ENCODE results near the gene FAM53A.

The FAM53A gene

GRCh38 chr4:1664141-1664540 is 20.0 kb downstream of the FAM53A start:
- DNase-seq (ENCODE audit: low read depth) = no peak
- TF ChIP-seq CTCF (conservative IDR thresholded peaks at IDR 0.05; ENCODE audit: low read depth, low read length) = no peak
- H3K4me3 ChIP-seq (ENCODE audit: low read depth, low read length) = no peak overlapping the region

DNA sequence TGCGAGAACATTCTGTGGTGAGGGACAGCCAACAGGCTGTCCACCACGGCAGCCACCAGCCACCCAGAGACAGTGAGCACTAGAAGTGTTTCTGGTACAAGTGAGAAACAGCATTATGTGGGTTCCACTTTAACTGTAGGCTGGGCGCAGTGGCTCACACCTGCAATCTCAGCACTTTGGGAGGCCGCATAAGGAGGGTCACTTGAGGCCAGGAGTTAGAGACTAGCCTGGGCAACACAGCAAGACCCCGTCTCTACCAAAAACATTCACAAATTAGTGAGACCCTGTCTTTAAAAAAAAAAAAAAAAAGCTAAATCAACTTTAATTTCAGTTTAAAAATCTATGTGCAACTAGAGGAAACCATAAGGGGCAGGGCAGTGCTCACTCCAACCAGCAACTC is 20.6 kb downstream of the FAM53A start:
- no peak for DNase-seq (ENCODE audit: low read depth)
- TF ChIP-seq CTCF (conservative IDR thresholded peaks at IDR 0.05; ENCODE audit: low read depth, low read length) = no peak
- H3K4me3 ChIP-seq (ENCODE audit: low read depth, low read length) = no peak overlapping the region

GRCh38 chr4:1661695-1662094 is 22.4 kb downstream of the FAM53A start:
- TF ChIP-seq CTCF (conservative IDR thresholded peaks at IDR 0.05; ENCODE audit: low read depth, low read length) = no peak
- H3K4me3 ChIP-seq (ENCODE audit: low read depth, low read length) = no peak overlapping the region
- DNase-seq (ENCODE audit: low read depth) = no peak

GRCh38 chr4:1660948-1661677 is 23.0 kb downstream of the FAM53A start:
- no peak for TF ChIP-seq CTCF (conservative IDR thresholded peaks at IDR 0.05; ENCODE audit: low read depth, low read length)
- no peak for DNase-seq (ENCODE audit: low read depth)
- no peak overlapping the region for H3K4me3 ChIP-seq (ENCODE audit: low read depth, low read length)

DNA sequence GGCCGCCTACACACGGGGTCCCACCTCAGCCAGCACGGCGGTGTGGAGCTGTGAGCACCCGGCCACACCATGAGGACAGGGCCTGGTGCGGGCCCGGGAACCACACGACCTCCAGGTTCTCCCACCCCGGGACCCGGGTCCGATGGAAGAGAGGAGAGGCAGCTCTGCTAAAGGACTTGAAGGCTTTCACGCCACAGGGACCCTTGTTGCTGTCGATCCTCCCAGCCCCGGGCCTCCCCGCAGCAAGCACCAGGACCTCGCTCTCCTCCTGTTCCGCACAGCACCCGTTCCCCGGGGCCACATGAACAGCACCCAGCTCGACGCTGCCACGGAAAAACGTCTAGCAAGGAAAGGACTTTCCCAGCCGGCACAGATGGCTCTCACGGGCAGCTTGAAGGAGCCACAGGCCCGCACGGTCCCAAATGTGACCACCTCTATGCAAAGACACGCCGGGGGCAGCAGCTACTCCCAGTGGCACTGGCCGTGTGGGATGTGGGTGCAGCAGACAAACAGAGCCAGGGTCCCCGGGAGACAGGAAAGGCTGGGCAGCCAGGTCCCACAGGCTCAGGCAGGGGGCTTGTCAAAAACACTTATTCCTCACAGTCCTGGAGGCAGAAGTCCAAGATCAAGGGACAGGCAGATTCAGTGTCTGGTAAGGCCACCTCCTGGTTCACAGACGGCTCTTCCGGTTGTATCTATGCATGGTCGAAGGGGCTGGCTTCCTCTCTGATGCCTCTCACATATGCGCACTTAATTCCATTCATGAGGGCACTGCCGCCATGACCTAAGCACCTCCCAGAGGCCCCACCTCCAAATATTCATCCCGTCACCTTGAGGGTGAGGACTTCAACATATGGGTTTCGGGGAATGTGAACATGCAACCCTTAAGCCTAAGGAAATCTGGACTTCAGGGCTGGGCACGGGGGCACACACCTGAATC is 24.7 kb downstream of the FAM53A start:
- no peak overlapping the region for H3K4me3 ChIP-seq (ENCODE audit: low read depth, low read length)
- TF ChIP-seq CTCF (conservative IDR thresholded peaks at IDR 0.05; ENCODE audit: low read depth, low read length) = no peak
- no peak for DNase-seq (ENCODE audit: low read depth)

DNA sequence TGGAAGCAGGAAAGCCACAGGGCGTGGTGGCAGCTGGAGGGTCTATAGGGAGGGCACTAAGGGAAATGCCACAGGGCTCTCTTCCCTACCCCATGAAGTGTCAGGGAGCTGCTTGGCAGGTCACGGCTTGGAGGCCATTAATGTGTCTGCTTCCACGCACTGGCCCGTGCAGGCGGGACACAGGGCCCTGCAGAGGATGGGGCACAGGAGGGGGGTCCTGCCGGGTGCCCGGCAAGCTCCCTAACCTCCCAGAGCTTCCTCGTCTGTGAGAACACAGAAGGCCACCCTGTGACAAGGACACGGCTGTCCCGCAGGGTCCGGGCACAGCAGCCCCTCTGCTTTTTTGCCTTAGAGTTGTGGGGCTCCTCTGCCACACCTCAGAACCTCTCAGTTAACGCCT is 25.5 kb downstream of the FAM53A start:
- DNase-seq (ENCODE audit: low read depth) = no peak
- TF ChIP-seq CTCF (conservative IDR thresholded peaks at IDR 0.05; ENCODE audit: low read depth, low read length) = no peak
- no peak overlapping the region for H3K4me3 ChIP-seq (ENCODE audit: low read depth, low read length)
